DND-41 (cell line): ENCODE data around the gene IGFBP1.

Experiments used
- ATAC-seq: fragments of 200-7000 bp; cut with Tn5 transposase; 3 replicates; pipeline ENCODE4 v1.9.1; 2021; ENCODE audit warnings: low read depth; ENCODE audit not compliant: insufficient read depth
- DNase-seq: peaks from one replicate; pipeline ENCODE4 v3.0.0-alpha.2; 2020
- H2AFZ ChIP-seq: 2 replicates; pipeline ENCODE4 v1.6.0; 2012; ENCODE audit warnings: low read depth, low read length
- H3K27ac ChIP-seq: 2 replicates; pipeline ENCODE4 v1.5.1; 2012; ENCODE audit warnings: low read length, inconsistent platforms
- H3K27me3 ChIP-seq: fragments of 200-600 bp; sonication (generic); 2 replicates; pipeline ENCODE4 v1.6.0; 2012; ENCODE audit warnings: low read length, mild to moderate bottlenecking, inconsistent platforms; ENCODE audit not compliant: insufficient read depth, poor library complexity
- H3K36me3 ChIP-seq: 2 replicates; pipeline ENCODE4 v1.5.1; 2012; ENCODE audit warnings: low read length, inconsistent platforms; ENCODE audit not compliant: insufficient read depth
- H3K4me1 ChIP-seq: 2 replicates; pipeline ENCODE4 v1.5.1; 2012; ENCODE audit warnings: mild to moderate bottlenecking, low read length; ENCODE audit not compliant: insufficient read depth
- H3K4me2 ChIP-seq: 2 replicates; pipeline ENCODE4 v1.6.0; 2012; ENCODE audit warnings: mild to moderate bottlenecking, moderate library complexity, low read length, inconsistent platforms; ENCODE audit not compliant: insufficient read depth
- H3K4me3 ChIP-seq, 2 experiments: fragments of 200-600 bp in 1 of 2; shearing (Covaris generic) in 1 of 2; 2 replicates each; pipeline ENCODE4 v1.5.1; 2012 to 2016; ENCODE audit warnings: inconsistent platforms in 2 of 2, low read length in 2 of 2, mild to moderate bottlenecking in 2 of 2, low read depth in 1 of 2, moderate library complexity in 1 of 2
- H3K79me2 ChIP-seq: 2 replicates; pipeline ENCODE4 v1.6.0; 2012; ENCODE audit warnings: low read length, inconsistent platforms; ENCODE audit not compliant: insufficient read depth
- H3K9ac ChIP-seq: 2 replicates; pipeline ENCODE4 v1.6.0; 2012; ENCODE audit warnings: low read depth, mild to moderate bottlenecking, inconsistent platforms, low read length, moderate library complexity
- H3K9me3 ChIP-seq: 2 replicates; pipeline ENCODE4 v1.5.1; 2012; ENCODE audit warnings: low read length, moderate library complexity, mild to moderate bottlenecking, inconsistent platforms; ENCODE audit not compliant: insufficient read depth, severe bottlenecking
- H4K20me1 ChIP-seq: 2 replicates; pipeline ENCODE4 v1.6.0; 2012; ENCODE audit warnings: low read length; ENCODE audit not compliant: insufficient read depth
- EZH2 ChIP-seq: IDR thresholded peaks from 3 replicates; pipeline ENCODE4 v1.6.1; 2012; ENCODE audit warnings: borderline replicate concordance, low read depth, mild to moderate bottlenecking, moderate library complexity, low read length, inconsistent platforms; ENCODE audit not compliant: severe bottlenecking
- TF ChIP-seq, protein P1 (sequence below): IDR thresholded peaks from 2 replicates; pipeline ENCODE4 v1.5.1; 2012; ENCODE audit warnings: borderline replicate concordance, low read length, moderate library complexity, mild to moderate bottlenecking; ENCODE audit not compliant: poor library complexity, severe bottlenecking; ENCODE audit errors: extremely low read depth

The IGFBP1 gene

DNA sequence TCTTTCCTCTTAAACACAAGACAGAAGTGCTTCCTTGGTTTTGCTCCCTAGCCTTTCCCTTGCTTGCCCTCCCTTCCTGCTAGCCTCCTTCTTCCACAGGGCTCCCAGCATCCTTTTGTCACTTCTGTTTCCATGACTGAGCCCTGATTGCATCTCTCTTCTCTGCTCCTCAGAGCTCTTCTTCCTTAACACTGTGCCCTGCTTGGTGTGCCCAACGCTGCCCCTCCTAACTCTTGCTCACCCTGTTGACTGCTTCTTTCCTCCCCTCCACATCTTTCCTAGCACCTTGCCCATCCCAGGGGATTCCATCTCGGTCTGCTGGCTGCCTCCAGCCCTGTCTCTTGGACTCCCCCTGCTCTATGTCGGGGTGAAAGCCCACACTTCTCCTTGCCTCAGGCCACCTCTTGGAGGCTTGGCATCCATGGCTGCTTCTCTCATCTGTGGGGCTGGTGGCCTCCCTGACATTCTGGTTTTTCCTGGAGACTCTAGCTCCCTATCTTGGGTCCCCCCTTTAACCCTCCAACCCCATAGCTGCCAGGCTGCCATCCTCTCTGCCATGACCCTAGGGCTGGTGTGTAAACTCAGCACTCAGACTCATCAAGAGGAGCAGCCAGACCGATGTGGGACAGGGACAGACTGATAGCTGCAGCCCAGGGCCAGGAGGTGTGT, 5.8 kb downstream of the IGFBP1 start:
- DNase-seq (no peak), ATAC-seq (no peak)
- Histone ChIP-seq H3K79me2 (no peaks in the 10 kb centered on the region), H3K27me3 (peaks cover 15% of the 10 kb centered on the region), H3K4me2 (no peak overlapping the region), H3K4me3 (no peak overlapping the region), H3K4me1 (no peaks in the 10 kb centered on the region), H4K20me1 (no peaks in the 10 kb centered on the region), H3K36me3 (no peaks in the 10 kb centered on the region), H3K9me3 (no peaks in the 10 kb centered on the region), H3K27ac (no peak overlapping the region), H3K9ac (no peak overlapping the region), H2AFZ (no peak overlapping the region)
- TF ChIP-seq, protein P1, sequence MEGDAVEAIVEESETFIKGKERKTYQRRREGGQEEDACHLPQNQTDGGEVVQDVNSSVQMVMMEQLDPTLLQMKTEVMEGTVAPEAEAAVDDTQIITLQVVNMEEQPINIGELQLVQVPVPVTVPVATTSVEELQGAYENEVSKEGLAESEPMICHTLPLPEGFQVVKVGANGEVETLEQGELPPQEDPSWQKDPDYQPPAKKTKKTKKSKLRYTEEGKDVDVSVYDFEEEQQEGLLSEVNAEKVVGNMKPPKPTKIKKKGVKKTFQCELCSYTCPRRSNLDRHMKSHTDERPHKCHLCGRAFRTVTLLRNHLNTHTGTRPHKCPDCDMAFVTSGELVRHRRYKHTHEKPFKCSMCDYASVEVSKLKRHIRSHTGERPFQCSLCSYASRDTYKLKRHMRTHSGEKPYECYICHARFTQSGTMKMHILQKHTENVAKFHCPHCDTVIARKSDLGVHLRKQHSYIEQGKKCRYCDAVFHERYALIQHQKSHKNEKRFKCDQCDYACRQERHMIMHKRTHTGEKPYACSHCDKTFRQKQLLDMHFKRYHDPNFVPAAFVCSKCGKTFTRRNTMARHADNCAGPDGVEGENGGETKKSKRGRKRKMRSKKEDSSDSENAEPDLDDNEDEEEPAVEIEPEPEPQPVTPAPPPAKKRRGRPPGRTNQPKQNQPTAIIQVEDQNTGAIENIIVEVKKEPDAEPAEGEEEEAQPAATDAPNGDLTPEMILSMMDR, result no peak
- no peak for TF ChIP-seq EZH2

DNA sequence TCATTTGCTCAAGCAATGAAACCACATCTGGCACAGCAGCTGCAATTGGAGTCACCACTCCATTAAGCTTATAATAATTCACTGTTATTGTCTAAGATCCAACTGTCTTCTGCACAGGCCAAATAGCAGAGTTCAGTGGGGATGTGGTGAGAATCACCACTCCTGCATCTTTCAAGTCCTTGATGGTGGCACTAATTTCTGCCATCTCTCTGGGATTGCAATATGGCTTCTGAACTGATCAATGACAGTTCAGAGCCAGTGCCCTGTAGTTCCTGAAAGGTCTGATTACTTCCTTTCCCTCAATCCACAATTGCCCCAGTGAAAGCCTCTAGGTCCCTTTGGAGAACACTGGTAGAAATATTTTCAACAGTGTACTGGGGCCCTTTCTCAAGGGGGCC, 6.4 kb downstream of the IGFBP1 start:
- Histone ChIP-seq H3K79me2 (no peaks in the 10 kb centered on the region), H3K4me1 (no peaks in the 10 kb centered on the region), H3K27me3 (peaks cover 15% of the 10 kb centered on the region), H3K9ac (no peak overlapping the region), H4K20me1 (no peaks in the 10 kb centered on the region), H3K9me3 (no peaks in the 10 kb centered on the region), H3K36me3 (no peaks in the 10 kb centered on the region), H2AFZ (no peak overlapping the region), H3K4me2 (no peak overlapping the region), H3K27ac (no peak overlapping the region), H3K4me3 (no peak overlapping the region)
- no peak for TF ChIP-seq EZH2
- TF ChIP-seq, protein P1, result no peak
- ATAC-seq (no peak), DNase-seq (no peak)

DNA sequence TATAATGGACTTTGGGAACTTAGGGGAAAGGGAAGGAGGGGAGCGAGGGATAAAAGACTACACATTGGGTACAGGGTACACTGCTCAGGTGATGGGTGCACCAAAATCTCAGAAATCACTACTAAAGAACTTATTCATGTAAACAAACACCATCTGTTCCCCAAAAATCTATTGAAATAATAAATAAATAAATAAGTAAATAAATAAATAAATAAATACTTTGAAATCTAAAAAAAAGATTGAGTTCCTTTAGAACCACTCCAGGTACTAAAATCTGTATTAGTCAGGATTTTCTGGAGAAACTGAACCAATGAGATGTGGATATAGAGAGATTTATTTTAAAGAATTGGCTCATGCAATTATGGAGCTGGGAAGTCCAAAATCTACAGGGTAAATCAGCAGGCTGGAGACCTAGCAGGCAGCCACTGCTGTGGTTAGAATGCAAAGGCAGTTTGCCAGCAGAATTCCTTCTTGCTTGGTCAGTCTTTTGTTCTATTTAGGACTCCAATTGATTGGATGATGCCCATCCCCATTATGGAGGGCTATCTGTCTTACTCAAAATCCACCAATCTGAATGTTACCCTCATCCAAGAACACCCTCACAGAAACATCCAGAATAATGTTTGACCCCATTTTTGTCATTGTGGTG, 8.9 kb downstream of the IGFBP1 start:
- Histone ChIP-seq H4K20me1 (no peaks in the 10 kb centered on the region), H3K9ac (no peak overlapping the region), H2AFZ (no peak overlapping the region), H3K27ac (no peak overlapping the region), H3K4me1 (no peaks in the 10 kb centered on the region), H3K4me3 (no peak overlapping the region), H3K9me3 (no peaks in the 10 kb centered on the region), H3K4me2 (no peak overlapping the region), H3K27me3 (peaks cover 16% of the 10 kb centered on the region), H3K36me3 (no peaks in the 10 kb centered on the region), H3K79me2 (no peaks in the 10 kb centered on the region)
- DNase-seq (no peak), ATAC-seq (no peak)
- TF ChIP-seq EZH2, result no peak
- TF ChIP-seq, protein P1, result no peak
